HEK293 (cell line): Measurements from ENCODE around the gene EMSY.

Source experiments
- CTCF ChIP-seq: fragments of 450-650 bp; formaldehyde crosslinking; IDR thresholded peaks from 2 replicates; pipeline ENCODE4 v1.5.1; 2016; ENCODE audit warnings: missing biosample characterization, missing genetic modification characterization
- SCRT2 ChIP-seq: fragments of 450-650 bp; formaldehyde crosslinking; IDR thresholded peaks from 2 replicates; pipeline ENCODE4 v1.5.1; 2016; ENCODE audit warnings: missing biosample characterization, missing genetic modification characterization
- ZBTB44 ChIP-seq: fragments of 450-650 bp; IDR thresholded peaks from 2 replicates; pipeline ENCODE4 v1.5.1; 2018; ENCODE audit warnings: missing biosample characterization, mild to moderate bottlenecking, missing genetic modification characterization
- ZNF175 ChIP-seq: fragments of 450-650 bp; formaldehyde crosslinking; IDR thresholded peaks from 2 replicates; pipeline ENCODE4 v1.5.1; 2016; ENCODE audit warnings: missing biosample characterization, missing genetic modification characterization
- ZNF501 ChIP-seq: fragments of 450-650 bp; formaldehyde crosslinking; IDR thresholded peaks from 2 replicates; pipeline ENCODE4 v1.5.1; 2016; ENCODE audit warnings: missing biosample characterization, missing genetic modification characterization
- ZNF785 ChIP-seq: fragments of 450-650 bp; formaldehyde crosslinking; IDR thresholded peaks from 2 replicates; pipeline ENCODE4 v1.5.1; 2016; ENCODE audit warnings: missing biosample characterization, missing genetic modification characterization
- TF ChIP-seq, protein P1 (sequence below): fragments of 450-650 bp; formaldehyde crosslinking; IDR thresholded peaks from 2 replicates; pipeline ENCODE4 v1.5.1; 2017; ENCODE audit warnings: missing biosample characterization, mild to moderate bottlenecking, missing genetic modification characterization, moderate library complexity
- TF ChIP-seq, protein P2 (sequence below): fragments of 450-650 bp; formaldehyde crosslinking; IDR thresholded peaks from 2 replicates; pipeline ENCODE4 v1.5.1; 2017; ENCODE audit warnings: missing biosample characterization, missing genetic modification characterization
- TF ChIP-seq, protein P3 (sequence below): fragments of 450-650 bp; formaldehyde crosslinking; IDR thresholded peaks from 2 replicates; pipeline ENCODE4 v1.5.1; 2016; ENCODE audit warnings: missing biosample characterization, missing genetic modification characterization

DNA sequence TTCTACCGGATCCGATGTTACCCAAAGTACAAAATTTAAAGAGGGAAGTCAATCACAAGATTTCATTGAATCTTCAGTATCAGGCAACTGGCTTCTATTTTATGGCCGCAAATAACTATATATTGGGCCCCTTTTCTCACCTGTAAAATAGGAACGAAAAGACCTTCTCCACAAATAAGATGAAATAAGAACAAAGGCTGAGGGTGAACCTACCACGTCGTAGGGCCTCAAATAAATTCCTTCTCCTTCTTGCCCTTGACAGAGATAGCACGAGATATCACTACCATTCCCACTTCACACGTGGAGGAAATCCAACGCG lies 794 bp upstream of the EMSY start:
- no peak for TF ChIP-seq ZBTB44 (tag by site-specific recombination)
- TF ChIP-seq, protein P1, sequence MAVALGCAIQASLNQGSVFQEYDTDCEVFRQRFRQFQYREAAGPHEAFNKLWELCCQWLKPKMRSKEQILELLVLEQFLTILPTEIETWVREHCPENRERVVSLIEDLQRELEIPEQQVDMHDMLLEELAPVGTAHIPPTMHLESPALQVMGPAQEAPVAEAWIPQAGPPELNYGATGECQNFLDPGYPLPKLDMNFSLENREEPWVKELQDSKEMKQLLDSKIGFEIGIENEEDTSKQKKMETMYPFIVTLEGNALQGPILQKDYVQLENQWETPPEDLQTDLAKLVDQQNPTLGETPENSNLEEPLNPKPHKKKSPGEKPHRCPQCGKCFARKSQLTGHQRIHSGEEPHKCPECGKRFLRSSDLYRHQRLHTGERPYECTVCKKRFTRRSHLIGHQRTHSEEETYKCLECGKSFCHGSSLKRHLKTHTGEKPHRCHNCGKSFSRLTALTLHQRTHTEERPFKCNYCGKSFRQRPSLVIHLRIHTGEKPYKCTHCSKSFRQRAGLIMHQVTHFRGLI (tag by site-specific recombination), result no peak
- TF ChIP-seq, protein P2, sequence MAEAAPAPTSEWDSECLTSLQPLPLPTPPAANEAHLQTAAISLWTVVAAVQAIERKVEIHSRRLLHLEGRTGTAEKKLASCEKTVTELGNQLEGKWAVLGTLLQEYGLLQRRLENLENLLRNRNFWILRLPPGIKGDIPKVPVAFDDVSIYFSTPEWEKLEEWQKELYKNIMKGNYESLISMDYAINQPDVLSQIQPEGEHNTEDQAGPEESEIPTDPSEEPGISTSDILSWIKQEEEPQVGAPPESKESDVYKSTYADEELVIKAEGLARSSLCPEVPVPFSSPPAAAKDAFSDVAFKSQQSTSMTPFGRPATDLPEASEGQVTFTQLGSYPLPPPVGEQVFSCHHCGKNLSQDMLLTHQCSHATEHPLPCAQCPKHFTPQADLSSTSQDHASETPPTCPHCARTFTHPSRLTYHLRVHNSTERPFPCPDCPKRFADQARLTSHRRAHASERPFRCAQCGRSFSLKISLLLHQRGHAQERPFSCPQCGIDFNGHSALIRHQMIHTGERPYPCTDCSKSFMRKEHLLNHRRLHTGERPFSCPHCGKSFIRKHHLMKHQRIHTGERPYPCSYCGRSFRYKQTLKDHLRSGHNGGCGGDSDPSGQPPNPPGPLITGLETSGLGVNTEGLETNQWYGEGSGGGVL (tag by site-specific recombination), result no peak
- no peak for TF ChIP-seq CTCF (tag by site-specific recombination)
- TF ChIP-seq ZNF501 (tag by site-specific recombination), result no peak
- TF ChIP-seq, protein P3, sequence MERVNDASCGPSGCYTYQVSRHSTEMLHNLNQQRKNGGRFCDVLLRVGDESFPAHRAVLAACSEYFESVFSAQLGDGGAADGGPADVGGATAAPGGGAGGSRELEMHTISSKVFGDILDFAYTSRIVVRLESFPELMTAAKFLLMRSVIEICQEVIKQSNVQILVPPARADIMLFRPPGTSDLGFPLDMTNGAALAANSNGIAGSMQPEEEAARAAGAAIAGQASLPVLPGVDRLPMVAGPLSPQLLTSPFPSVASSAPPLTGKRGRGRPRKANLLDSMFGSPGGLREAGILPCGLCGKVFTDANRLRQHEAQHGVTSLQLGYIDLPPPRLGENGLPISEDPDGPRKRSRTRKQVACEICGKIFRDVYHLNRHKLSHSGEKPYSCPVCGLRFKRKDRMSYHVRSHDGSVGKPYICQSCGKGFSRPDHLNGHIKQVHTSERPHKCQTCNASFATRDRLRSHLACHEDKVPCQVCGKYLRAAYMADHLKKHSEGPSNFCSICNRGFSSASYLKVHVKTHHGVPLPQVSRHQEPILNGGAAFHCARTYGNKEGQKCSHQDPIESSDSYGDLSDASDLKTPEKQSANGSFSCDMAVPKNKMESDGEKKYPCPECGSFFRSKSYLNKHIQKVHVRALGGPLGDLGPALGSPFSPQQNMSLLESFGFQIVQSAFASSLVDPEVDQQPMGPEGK, result no peak
- no peak for TF ChIP-seq SCRT2 (tag by site-specific recombination)
- no peak for TF ChIP-seq ZNF785 (tag by site-specific recombination)
- no peak for TF ChIP-seq ZNF175 (tag by site-specific recombination)
